Airway epithelial cell (primary cell): ENCODE data around the gene HDAC8. TPM values are rescaled to one million over a fixed set of nuclear protein-coding genes. Genes with fewer than 3 reads are reported as not detected.

ENCODE experiments used
- total RNA-seq: library from RNA; depleted of rRNA; stranded (reverse); fragments of >200 nt; gene quantifications from 2 replicates; pipeline ENCODE4 v1.2.3, GENCODE V29; 2015

The HDAC8 gene
- total RNA-seq: 18.1 and 26.2 TPM in 2 replicates

DNA sequence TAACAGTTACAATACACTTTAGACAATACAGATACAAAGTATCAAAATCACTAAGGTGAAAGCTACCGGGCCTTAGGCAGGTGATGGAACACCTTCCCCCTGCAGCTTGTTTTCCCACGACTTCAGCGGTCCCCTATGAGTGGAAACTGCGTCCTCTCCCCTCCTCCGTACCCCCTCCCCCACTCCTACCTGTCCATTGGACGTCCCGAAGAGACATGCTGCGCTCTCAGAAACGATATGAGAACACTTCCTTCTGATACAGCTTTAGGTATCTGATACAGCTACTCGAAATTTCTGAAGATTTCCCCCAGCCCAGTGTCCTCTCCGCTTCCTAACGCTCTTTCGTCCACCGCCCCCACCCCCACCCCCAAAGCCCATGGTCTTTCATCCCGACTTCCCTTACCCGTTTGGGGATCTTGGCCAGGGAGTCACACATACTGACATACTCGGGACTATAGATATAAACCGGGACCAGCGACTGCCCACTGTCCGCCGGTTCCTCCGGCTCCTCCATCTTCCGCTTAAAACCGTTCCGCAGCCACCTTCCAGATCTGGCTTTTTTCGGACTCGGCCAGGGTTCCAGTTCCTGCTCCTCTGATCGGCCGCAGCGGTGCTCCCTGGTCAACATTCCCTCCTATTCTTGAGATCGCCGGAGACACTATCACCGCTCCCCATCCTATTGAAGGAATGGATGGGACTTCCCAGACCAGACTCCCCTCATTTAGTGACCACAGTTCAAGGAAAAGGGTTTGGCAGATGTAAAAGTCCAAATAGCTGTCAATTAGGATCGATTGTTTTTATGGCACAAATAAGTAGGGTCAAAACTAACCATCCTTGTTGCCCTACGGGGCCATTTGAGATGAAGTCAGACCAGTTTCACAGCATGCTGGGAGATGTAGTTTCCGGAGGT lies at the start of gene HDAC8:
TSS of gene HDAC8 (minus strand) at position 596 of the 910 bp plus-strand sequence. CDS start at position 514, 82 bp downstream.

GRCh38 chrX:72305286-72306084 lies 267.2 kb downstream of the HDAC8 start, which contains the start of gene CITED1:
Gene CITED1, minus strand, starts transcription at chrX:72305914. Its CDS starts 3,045 bp downstream, at chrX:72302869.

Other genes starting within 250 kb of the HDAC8 start
- 8.7 and 11.1 TPM in 2 replicates for gene PHKA1, start 141.5 kb upstream of the HDAC8 start, total RNA-seq
- gene DMRTC1B, start 204.0 kb upstream of the HDAC8 start, total RNA-seq: not detected in 2 replicates
- not detected in 2 replicates for gene FAM236B, start 209.8 kb upstream of the HDAC8 start, total RNA-seq
- gene FAM236D, start 235.4 kb upstream of the HDAC8 start, total RNA-seq: not detected in 2 replicates